ENCODE measurements around the gene EIF4B. TPM values are rescaled to one million over a fixed set of nuclear protein-coding genes. Genes with fewer than 3 reads are reported as not detected.

EIF4B gene
- total RNA-seq, 1 experiment from 2014 or later, result 650 TPM

GRCh38 chr12:53068811-53069585, 62.7 kb downstream of the EIF4B start:
- DNase-seq (ENCODE audit: low read depth), result no peak

- no peak for DNase-seq (ENCODE audit: low read depth)
These were observed 63.6 kb downstream of the EIF4B start for GRCh38 chr12:53069621-53070410.

- no peak for DNase-seq (ENCODE audit: low read depth)
These were observed 64.7 kb downstream of the EIF4B start for GRCh38 chr12:53070877-53071492.

GRCh38 chr12:53071591-53072551, 65.6 kb downstream of the EIF4B start:
- no peak for DNase-seq (ENCODE audit: low read depth)

- no peak for DNase-seq (ENCODE audit: low read depth)
These were observed 67.6 kb downstream of the EIF4B start for GRCh38 chr12:53073881-53074280.

- DNase-seq (ENCODE audit: low read depth), result no peak
These were observed 68.2 kb downstream of the EIF4B start for GRCh38 chr12:53074283-53074998.

GRCh38 chr12:53074999-53075370, 68.7 kb downstream of the EIF4B start:
- DNase-seq (ENCODE audit: low read depth), result no peak

- no peak for DNase-seq (ENCODE audit: low read depth)
These were observed 70.2 kb downstream of the EIF4B start for GRCh38 chr12:53076461-53076860.

GRCh38 chr12:53077030-53077429, 70.8 kb downstream of the EIF4B start:
- no peak for DNase-seq (ENCODE audit: low read depth)

- DNase-seq (ENCODE audit: low read depth), result no peak
These were observed 72.4 kb downstream of the EIF4B start for GRCh38 chr12:53078425-53079225.

GRCh38 chr12:53079226-53080117, 73.2 kb downstream of the EIF4B start, which contains the start of gene SPRYD3:
TSS of gene SPRYD3 (minus strand) at chr12:53079390. CDS start at chr12:53079333, 57 bp downstream.
- DNase-seq (ENCODE audit: low read depth), result peak; percentile 98

GRCh38 chr12:53082637-53083175, 76.5 kb downstream of the EIF4B start:
- DNase-seq (ENCODE audit: low read depth), result no peak

GRCh38 chr12:53086361-53086760, 80.1 kb downstream of the EIF4B start:
- no peak for DNase-seq (ENCODE audit: low read depth)

- no peak for DNase-seq (ENCODE audit: low read depth)
These were observed 83.8 kb downstream of the EIF4B start for GRCh38 chr12:53090105-53090504.

- DNase-seq (ENCODE audit: low read depth), result no peak
These were observed 84.3 kb downstream of the EIF4B start for GRCh38 chr12:53090554-53090953.

GRCh38 chr12:53091756-53092155, 85.5 kb downstream of the EIF4B start:
- no peak for DNase-seq (ENCODE audit: low read depth)

Measured in Daoy (cell line).